PC-9 (cell line): Measurements from ENCODE around the gene MCOLN1. TPM values are rescaled to one million over a fixed set of nuclear protein-coding genes. Genes with fewer than 3 reads are reported as not detected.

Experiments used
- BruUV-seq: library from RNA; stranded (reverse); fragments of 400-500 nt; replicated peaks from 2 replicates; lab custom pipeline; 2021; lab: Mats Ljungman, UMichigan
- CTCF ChIA-PET: fragments of 300-600 bp; sonication (Branson Sonifier 250); formaldehyde crosslinking; loops from one replicate; lab custom pipeline; 2022; ENCODE audit warnings: antibody characterized with exemption; lab: Charles Lee
- POLR2A ChIA-PET: fragments of 300-600 bp; sonication (Branson Sonifier 250); formaldehyde crosslinking; loops from one replicate; lab custom pipeline; 2022; ENCODE audit warnings: antibody characterized with exemption; ENCODE audit not compliant: unreplicated experiment; lab: Charles Lee
- DNase-seq, 2 experiments: peaks; one replicate each; pipeline versions ENCODE4 v3.0.0 to v3.0.0-alpha.2; 2015 to 2022; ENCODE audit warnings: mixed read lengths in 1 of 2
- H2AFZ ChIP-seq: fragments of 200-600 bp; sonication (generic); 2 replicates; pipeline ENCODE4 v1.8.1; 2017; ENCODE audit warnings: antibody characterized with exemption
- H3F3A ChIP-seq: fragments of 200-600 bp; sonication (generic); 2 replicates; pipeline ENCODE4 v1.8.1; 2017; ENCODE audit warnings: antibody characterized with exemption, mild to moderate bottlenecking, low read depth; ENCODE audit not compliant: insufficient read depth
- H3K27ac ChIP-seq: fragments of 200-600 bp; sonication (generic); 2 replicates; pipeline ENCODE4 v1.6.1; 2016; ENCODE audit warnings: mixed run types
- H3K27me3 ChIP-seq: fragments of 200-600 bp; sonication (generic); 2 replicates; pipeline ENCODE4 v1.6.1; 2016; ENCODE audit warnings: low read depth, mixed run types; ENCODE audit not compliant: insufficient read depth
- H3K36me3 ChIP-seq: fragments of 200-600 bp; sonication (generic); 2 replicates; pipeline ENCODE4 v1.6.1; 2016; ENCODE audit warnings: low read depth, mixed run types
- H3K4me1 ChIP-seq: fragments of 200-600 bp; sonication (generic); replicated peaks from 2 replicates; pipeline ENCODE4 v1.6.1; 2016; ENCODE audit warnings: mixed run types; ENCODE audit not compliant: insufficient read depth
- H3K4me2 ChIP-seq: fragments of 200-600 bp; sonication (generic); 2 replicates; pipeline ENCODE4 v1.6.1; 2017; ENCODE audit warnings: mixed run types
- H3K4me3 ChIP-seq: fragments of 200-600 bp; sonication (generic); 2 replicates; pipeline ENCODE4 v1.6.1; 2016; ENCODE audit warnings: mixed run types
- H3K79me2 ChIP-seq: fragments of 200-600 bp; sonication (generic); 2 replicates; pipeline ENCODE4 v1.6.1; 2017; ENCODE audit warnings: low read depth, mixed run types
- H3K9me2 ChIP-seq: fragments of 200-600 bp; sonication (generic); 2 replicates; pipeline ENCODE4 v1.8.1; 2017; ENCODE audit warnings: mild to moderate bottlenecking; ENCODE audit not compliant: insufficient read depth
- H3K9me3 ChIP-seq: fragments of 200-600 bp; sonication (generic); 2 replicates; pipeline ENCODE4 v1.8.1; 2016; ENCODE audit warnings: low read depth; ENCODE audit not compliant: insufficient read depth
- H4K20me1 ChIP-seq: fragments of 200-600 bp; sonication (generic); 2 replicates; pipeline ENCODE4 v1.8.1; 2017; ENCODE audit not compliant: insufficient read depth
- CTCF ChIP-seq: fragments of 200-600 bp; sonication (generic); conservative IDR thresholded peaks from 2 replicates; pipeline ENCODE4 v1.6.1; 2017; ENCODE audit warnings: mixed run types, antibody characterized with exemption, mild to moderate bottlenecking, moderate library complexity
- EZH2 ChIP-seq: fragments of 200-600 bp; sonication (generic); IDR thresholded peaks from 2 replicates; pipeline ENCODE4 v1.8.0; 2017; ENCODE audit warnings: antibody characterized with exemption, low read depth
- intact Hi-C: fragments of 100-400 bp; cut with micrococcal nuclease; formaldehyde crosslinking; loops from one replicate; pipeline ENCODE4 v1.10.0; 2022; ENCODE audit not compliant: unreplicated experiment
- total RNA-seq: library from RNA; stranded (reverse); gene quantifications from 2 replicates; pipeline ENCODE4 v1.2.3, GENCODE V29; 2021

MCOLN1 gene
- total RNA-seq, 1 experiment from 2014 or later: 16.0 TPM

DNA sequence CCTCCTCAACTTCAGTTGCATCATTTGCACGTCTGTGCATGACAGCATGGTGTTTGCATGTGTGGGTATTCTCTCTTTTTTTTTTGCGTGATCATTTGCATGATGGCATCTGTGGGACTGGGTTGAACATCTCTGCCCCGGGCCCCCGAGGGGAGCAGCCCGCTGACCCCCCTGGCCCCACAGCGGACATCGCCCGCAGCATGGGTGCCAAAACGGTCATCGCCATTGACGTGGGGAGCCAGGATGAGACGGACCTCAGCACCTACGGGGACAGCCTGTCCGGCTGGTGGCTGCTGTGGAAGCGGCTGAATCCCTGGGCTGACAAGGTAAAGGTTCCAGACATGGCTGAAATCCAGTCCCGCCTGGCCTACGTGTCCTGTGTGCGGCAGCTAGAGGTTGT is 36.2 kb downstream of the MCOLN1 start:
- peaks cover 13% of the 10 kb centered on the region; the same call in 1 of the 2 replicates for H3K36me3 ChIP-seq
- no peaks in the 10 kb centered on the region for H4K20me1 ChIP-seq
- TF ChIP-seq EZH2 (no peak), CTCF (no peak)
- no peak overlapping the region for H3K4me3 ChIP-seq
- BruUV-seq: no TSS peak
- no peaks in the 10 kb centered on the region for H3K9me2 ChIP-seq
- no peaks in the 10 kb centered on the region for H3K79me2 ChIP-seq
- no peak overlapping the region for H3K4me2 ChIP-seq
- no peak overlapping the region for H2AFZ ChIP-seq
- intact Hi-C loops: no loop called here
- no peaks in the 10 kb centered on the region for H3K27me3 ChIP-seq
- H3F3A ChIP-seq: no peaks in the 10 kb centered on the region; the same call in 1 of the 2 replicates
- no peak overlapping the region for H3K27ac ChIP-seq
- DNase-seq: no peak
- ChIA-PET POLR2A (no interaction called here), CTCF (interaction anchor here (1.3 kb wide), 1 partner anchor 10 kb away, joined by 5 read pairs; no protein-coding TSS in a partner anchor)
- H3K4me1 ChIP-seq: no peaks in the 10 kb centered on the region
- H3K9me3 ChIP-seq: no peaks in the 10 kb centered on the region

DNA sequence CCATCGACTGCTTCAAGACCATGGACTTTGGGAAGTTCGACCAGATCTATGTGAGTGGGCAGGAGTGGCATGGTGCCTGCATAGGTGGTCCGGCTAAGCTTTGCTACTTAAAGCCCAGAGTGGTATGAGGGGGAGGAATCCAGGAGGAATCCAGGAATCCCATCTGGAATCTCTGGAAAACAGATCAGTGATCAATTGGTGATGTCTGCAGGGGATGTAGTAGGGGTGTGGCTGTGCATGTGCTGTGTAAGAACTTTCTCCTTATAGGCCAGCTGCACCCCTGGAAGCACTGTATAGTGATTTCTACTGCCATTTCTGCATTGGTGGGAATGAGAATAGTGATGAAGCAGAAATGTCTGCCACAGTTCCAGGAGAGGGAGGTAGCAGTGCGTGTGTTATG is 36.7 kb downstream of the MCOLN1 start:
- no TSS peak for BruUV-seq
- no peak for DNase-seq
- H3K9me2 ChIP-seq: no peaks in the 10 kb centered on the region
- no peaks in the 10 kb centered on the region for H3K79me2 ChIP-seq
- H3K36me3 ChIP-seq: peaks cover 13% of the 10 kb centered on the region; the same call in 1 of the 2 replicates
- no peak overlapping the region for H3K4me3 ChIP-seq
- H4K20me1 ChIP-seq: no peaks in the 10 kb centered on the region
- POLR2A ChIA-PET: no interaction called here
- H2AFZ ChIP-seq: no peak overlapping the region
- no peaks in the 10 kb centered on the region for H3K4me1 ChIP-seq
- H3K9me3 ChIP-seq: no peaks in the 10 kb centered on the region
- no peak overlapping the region for H3K27ac ChIP-seq
- no peak overlapping the region for H3K4me2 ChIP-seq
- intact Hi-C loops: no loop called here
- CTCF ChIA-PET: interaction anchor here (1.3 kb wide), 1 partner anchor 9 kb away, joined by 5 read pairs; no protein-coding TSS in a partner anchor
- no peak for TF ChIP-seq EZH2
- TF ChIP-seq CTCF: no peak
- no peaks in the 10 kb centered on the region for H3K27me3 ChIP-seq
- H3F3A ChIP-seq: no peaks in the 10 kb centered on the region; the same call in 1 of the 2 replicates

DNA sequence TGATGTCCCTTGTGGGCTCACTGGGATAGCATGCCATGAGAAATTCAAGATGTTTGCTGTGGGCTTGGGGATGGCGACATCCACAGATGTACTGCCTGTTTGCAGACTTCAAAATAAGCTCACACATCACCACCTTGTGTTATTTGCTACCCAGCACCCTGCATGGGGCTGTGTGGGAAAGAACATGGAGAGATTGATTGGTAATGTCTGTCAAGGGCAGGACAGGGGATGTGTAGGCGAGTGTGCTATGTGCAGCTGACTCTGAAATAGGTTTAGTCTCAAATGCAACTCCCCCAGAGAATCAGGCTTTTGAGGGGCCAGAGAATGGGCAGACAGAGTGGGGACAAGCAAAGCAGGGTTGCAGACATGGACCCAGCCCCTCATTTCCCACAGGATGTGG is 37.8 kb downstream of the MCOLN1 start:
- ChIA-PET POLR2A (no interaction called here), CTCF (no interaction called here)
- no TSS peak for BruUV-seq
- Histone ChIP-seq H3K9me3 (no peaks in the 10 kb centered on the region), H3K27me3 (no peaks in the 10 kb centered on the region), H3K9me2 (no peaks in the 10 kb centered on the region), H3K79me2 (no peaks in the 10 kb centered on the region), H3K36me3 (peaks cover 13% of the 10 kb centered on the region; the same call in 1 of the 2 replicates), H3F3A (no peaks in the 10 kb centered on the region; the same call in none of the 2 replicates), H4K20me1 (no peaks in the 10 kb centered on the region), H3K4me2 (no peak overlapping the region), H3K27ac (no peak overlapping the region), H2AFZ (no peak overlapping the region), H3K4me1 (no peaks in the 10 kb centered on the region), H3K4me3 (no peak overlapping the region)
- intact Hi-C loops: no loop called here
- TF ChIP-seq CTCF: no peak
- no peak for TF ChIP-seq EZH2
- no peak for DNase-seq
